GM21515 (cell line): ENCODE measurements around the gene FADS1.

Experiments
- ATAC-seq: cut with Tn5 transposase; IDR thresholded peaks from one replicate; pipeline ENCODE4 v1.9.1; 2021; ENCODE audit not compliant: unreplicated experiment

The FADS1 gene

GRCh38 chr11:61762798-61763197 lies 54.0 kb downstream of the FADS1 start:
- ATAC-seq = no peak

GRCh38 chr11:61762223-61762615 lies 54.6 kb downstream of the FADS1 start:
- no peak for ATAC-seq

GRCh38 chr11:61761440-61762222 lies 55.2 kb downstream of the FADS1 start:
- ATAC-seq = no peak

DNA sequence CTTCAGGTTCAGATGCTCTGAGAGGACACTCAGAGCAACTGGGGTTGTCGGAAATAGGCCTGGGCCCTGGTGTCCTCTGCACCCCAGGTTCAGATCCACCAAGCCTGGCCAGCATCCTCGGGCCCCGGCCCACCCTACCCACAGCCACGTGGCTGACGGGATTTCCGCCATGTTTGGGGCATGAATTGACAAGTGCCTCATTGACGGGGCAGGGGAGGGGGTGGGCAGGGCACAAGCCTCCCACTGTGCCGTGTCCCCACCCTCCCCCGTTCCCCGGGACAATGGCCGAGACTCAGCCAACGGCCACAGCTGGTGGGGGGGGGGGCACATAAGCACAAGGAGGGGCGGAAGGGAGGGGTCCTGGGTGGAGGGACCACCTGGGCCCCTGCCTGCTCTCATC lies 55.9 kb downstream of the FADS1 start:
- no peak for ATAC-seq

DNA sequence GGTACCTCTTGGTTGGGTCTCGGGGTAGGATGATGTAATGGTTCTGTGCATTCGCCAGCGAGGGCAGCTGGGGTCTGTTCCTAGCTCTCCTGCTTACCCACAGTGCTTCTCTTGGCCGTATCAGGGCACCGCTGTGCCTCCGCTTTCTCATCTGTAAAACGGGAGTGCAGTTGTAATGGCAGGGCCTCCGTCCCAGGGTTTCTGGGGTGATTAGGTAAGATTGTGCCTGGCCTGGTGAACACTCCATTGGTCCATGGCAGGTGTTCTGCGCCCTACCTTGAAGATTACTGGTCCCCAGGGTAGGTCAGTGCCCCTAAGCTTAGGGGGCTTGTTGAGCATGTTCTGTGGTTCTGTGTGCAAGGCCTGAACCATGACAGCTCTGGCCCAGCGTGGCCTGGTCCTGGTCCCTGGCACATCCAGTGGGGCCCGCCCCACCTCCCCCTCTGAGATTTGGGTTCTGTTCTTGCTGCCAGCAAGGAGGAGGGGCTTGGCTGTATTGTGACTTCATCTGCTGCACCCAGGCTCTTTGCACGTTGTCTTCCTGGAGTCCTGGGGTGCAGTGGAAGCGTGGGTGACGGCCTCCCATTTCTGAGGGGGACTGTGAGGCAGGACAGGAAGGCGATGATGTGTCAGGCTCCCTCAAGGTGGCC lies 59.5 kb downstream of the FADS1 start:
- no peak for ATAC-seq

DNA sequence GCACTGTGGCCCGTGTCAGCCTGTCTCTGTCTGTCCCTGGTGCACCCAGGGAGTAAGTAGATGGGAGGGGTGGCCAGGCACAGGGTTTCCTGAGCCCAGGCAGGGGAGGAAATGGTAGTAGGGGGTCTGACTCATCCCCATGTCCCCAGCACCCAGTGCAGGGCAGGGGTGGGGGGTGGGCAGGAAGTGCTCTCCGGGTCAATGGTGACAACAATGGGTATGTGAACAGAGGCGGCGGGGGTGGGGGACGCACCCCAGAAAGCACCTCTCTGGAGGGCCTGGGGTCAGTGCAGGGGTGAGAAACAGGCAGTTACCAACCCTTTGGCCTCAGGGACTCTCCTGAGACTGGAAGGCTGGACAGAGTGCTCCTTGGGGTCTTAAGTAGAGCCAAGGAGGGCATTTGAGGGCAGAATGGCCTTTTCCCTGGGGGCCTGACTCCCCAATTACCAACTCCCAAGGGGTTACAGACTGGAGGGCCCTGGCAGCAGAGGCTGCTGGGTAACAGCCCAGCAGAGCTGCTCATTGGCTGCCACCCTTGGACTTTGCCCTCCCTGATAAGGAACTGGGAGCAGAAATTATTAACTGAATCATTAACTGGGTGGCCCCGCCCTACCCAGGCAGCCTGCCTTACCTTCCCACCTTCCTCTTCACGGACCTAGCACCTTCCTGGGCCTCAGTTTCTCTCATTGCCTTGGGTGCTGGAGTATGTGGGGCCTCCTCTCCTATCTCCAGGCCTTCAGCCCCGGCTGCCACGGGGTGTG lies 60.2 kb downstream of the FADS1 start:
- no peak for ATAC-seq

- ATAC-seq = no peak
Measured at GRCh38 chr11:61756147-61756451, 60.7 kb downstream of the FADS1 start.

GRCh38 chr11:61754534-61755482 lies 62.0 kb downstream of the FADS1 start:
- ATAC-seq = no peak

- no peak for ATAC-seq
Measured at GRCh38 chr11:61753672-61754071, 63.1 kb downstream of the FADS1 start.

GRCh38 chr11:61752925-61753521 lies 63.8 kb downstream of the FADS1 start:
- no peak for ATAC-seq

- no peak for ATAC-seq
Measured at GRCh38 chr11:61752117-61752924, 64.5 kb downstream of the FADS1 start, which contains the start of gene MYRF. MYRF (plus strand) TSS chr11:61752636; CDS start chr11:61752745, 109 bp downstream.

GRCh38 chr11:61751384-61751783 lies 65.4 kb downstream of the FADS1 start:
- no peak for ATAC-seq

- no peak for ATAC-seq
Measured at GRCh38 chr11:61750631-61751273, 66.1 kb downstream of the FADS1 start.
